HEK293 (cell line): ENCODE data around the gene UTP25.

ENCODE experiments used
- CTCF ChIA-PET: fragments of 350-600 bp; formaldehyde crosslinking; extraction: SDS; loops from one replicate; lab custom pipeline; 2021; ENCODE audit warnings: antibody characterized with exemption; lab: Yijun Ruan, JAX
- POLR2A ChIA-PET: fragments of 300-600 bp; formaldehyde crosslinking; extraction: SDS; loops from one replicate; lab custom pipeline; 2020; ENCODE audit warnings: antibody characterized with exemption, inconsistent platforms; lab: Yijun Ruan, JAX
- H3K27ac ChIP-seq: fragments of 200-500 bp; sonication (Bioruptor generic); 2 replicates; pipeline ENCODE4 v1.5.1; 2014; ENCODE audit warnings: low read depth, low read length, control low read depth, inconsistent platforms; ENCODE audit errors: extremely low read depth
- H3K36me3 ChIP-seq, 2 experiments: fragments of 200-500 bp in 1 of 2; sonication (Bioruptor generic) in 1 of 2; 1 replicate in 1 of 2; 2 replicates in 1 of 2; pipeline ENCODE4 v1.5.1; 2014 to 2017; ENCODE audit warnings: inconsistent platforms in 2 of 2, low read length in 2 of 2; ENCODE audit not compliant: control insufficient read depth in 2 of 2, insufficient read depth in 1 of 2
- H3K4me1 ChIP-seq: fragments of 200-500 bp; sonication (Bioruptor generic); 2 replicates; pipeline ENCODE4 v1.5.1; 2014; ENCODE audit warnings: mild to moderate bottlenecking, low read length, inconsistent platforms; ENCODE audit not compliant: control insufficient read depth, insufficient read depth
- H3K4me3 ChIP-seq: 2 replicates; pipeline ENCODE4 v1.5.1; 2011; ENCODE audit warnings: low read depth, mild to moderate bottlenecking, control low read depth, low read length, moderate library complexity
- H3K9me3 ChIP-seq: fragments of 200-500 bp; sonication (Bioruptor generic); 2 replicates; pipeline ENCODE4 v1.5.1; 2014; ENCODE audit warnings: low read depth, low read length, inconsistent platforms; ENCODE audit not compliant: control insufficient read depth, insufficient read depth
- AEBP2 ChIP-seq: fragments of 450-650 bp; formaldehyde crosslinking; IDR thresholded peaks from 2 replicates; pipeline ENCODE4 v1.5.1; 2016; ENCODE audit warnings: missing biosample characterization, missing genetic modification characterization, borderline replicate concordance
- BCL11A ChIP-seq: fragments of 450-650 bp; formaldehyde crosslinking; IDR thresholded peaks from 2 replicates; pipeline ENCODE4 v1.5.1; 2016; ENCODE audit warnings: low read depth, missing biosample characterization, missing genetic modification characterization
- GLI4 ChIP-seq: fragments of 450-650 bp; formaldehyde crosslinking; IDR thresholded peaks from 2 replicates; pipeline ENCODE4 v1.5.1; 2016; ENCODE audit warnings: missing biosample characterization, missing genetic modification characterization
- GLIS2 ChIP-seq: fragments of 450-650 bp; formaldehyde crosslinking; IDR thresholded peaks from 2 replicates; pipeline ENCODE4 v1.5.1; 2016; ENCODE audit warnings: missing biosample characterization, missing genetic modification characterization
- PRDM2 ChIP-seq: fragments of 450-650 bp; formaldehyde crosslinking; IDR thresholded peaks from 2 replicates; pipeline ENCODE4 v1.5.1; 2016; ENCODE audit warnings: missing biosample characterization, missing genetic modification characterization, borderline replicate concordance
- PRDM4 ChIP-seq: fragments of 450-650 bp; formaldehyde crosslinking; IDR thresholded peaks from 2 replicates; pipeline ENCODE4 v1.5.1; 2017; ENCODE audit warnings: missing biosample characterization, missing genetic modification characterization
- ZBTB20 ChIP-seq: fragments of 450-650 bp; formaldehyde crosslinking; IDR thresholded peaks from 2 replicates; pipeline ENCODE4 v1.5.1; 2016; ENCODE audit warnings: missing biosample characterization, missing genetic modification characterization
- ZBTB44 ChIP-seq: fragments of 450-650 bp; IDR thresholded peaks from 2 replicates; pipeline ENCODE4 v1.5.1; 2018; ENCODE audit warnings: missing biosample characterization, mild to moderate bottlenecking, missing genetic modification characterization
- ZNF23 ChIP-seq: fragments of 450-650 bp; formaldehyde crosslinking; IDR thresholded peaks from 2 replicates; pipeline ENCODE4 v1.5.1; 2016; ENCODE audit warnings: missing biosample characterization, missing genetic modification characterization, borderline replicate concordance
- ZNF37A ChIP-seq: fragments of 450-650 bp; IDR thresholded peaks from 2 replicates; pipeline ENCODE4 v1.5.1; 2018; ENCODE audit warnings: missing biosample characterization, missing genetic modification characterization
- ZNF449 ChIP-seq: fragments of 450-650 bp; formaldehyde crosslinking; IDR thresholded peaks from 2 replicates; pipeline ENCODE4 v1.5.1; 2017; ENCODE audit warnings: missing biosample characterization, mild to moderate bottlenecking, missing genetic modification characterization, moderate library complexity
- ZNF549 ChIP-seq: fragments of 450-650 bp; IDR thresholded peaks from 2 replicates; pipeline ENCODE4 v1.5.1; 2018; ENCODE audit warnings: missing biosample characterization, missing genetic modification characterization, mild to moderate bottlenecking, inconsistent platforms, moderate library complexity
- ZNF600 ChIP-seq: fragments of 450-650 bp; formaldehyde crosslinking; IDR thresholded peaks from 2 replicates; pipeline ENCODE4 v1.5.1; 2016; ENCODE audit warnings: missing biosample characterization, missing genetic modification characterization
- ZNF621 ChIP-seq: fragments of 450-650 bp; formaldehyde crosslinking; IDR thresholded peaks from 2 replicates; pipeline ENCODE4 v1.5.1; 2017; ENCODE audit warnings: missing biosample characterization, missing genetic modification characterization
- ZNF654 ChIP-seq: fragments of 450-650 bp; formaldehyde crosslinking; IDR thresholded peaks from 2 replicates; pipeline ENCODE4 v1.5.1; 2016; ENCODE audit warnings: low read depth, missing biosample characterization, missing genetic modification characterization
- ZNF664 ChIP-seq: fragments of 450-650 bp; formaldehyde crosslinking; IDR thresholded peaks from 2 replicates; pipeline ENCODE4 v1.5.1; 2016; ENCODE audit warnings: missing biosample characterization, missing genetic modification characterization
- ZNF677 ChIP-seq: fragments of 450-650 bp; IDR thresholded peaks from 2 replicates; pipeline ENCODE4 v1.5.0; 2018; ENCODE audit warnings: missing biosample characterization, mild to moderate bottlenecking, missing genetic modification characterization, moderate library complexity
- ZNF704 ChIP-seq: fragments of 450-650 bp; formaldehyde crosslinking; IDR thresholded peaks from 2 replicates; pipeline ENCODE4 v1.5.1; 2016; ENCODE audit warnings: missing biosample characterization, missing genetic modification characterization
- ZNF830 ChIP-seq: fragments of 450-650 bp; IDR thresholded peaks from 2 replicates; pipeline ENCODE4 v1.5.0; 2018; ENCODE audit warnings: missing biosample characterization, missing genetic modification characterization, low read depth, mild to moderate bottlenecking, moderate library complexity

The UTP25 gene

GRCh38 chr1:209783386-209783785 is 44.4 kb upstream of the UTP25 start (continued):
- TF ChIP-seq ZNF664 (tag by site-specific recombination) = no peak
- TF ChIP-seq, all 188 proteins: peak for 0

- Histone ChIP-seq H3K4me1 (no peaks in the 10 kb centered on the region), H3K27ac (peak within 1 kb of the TSS; percentile 14; the same call in 1 of the 2 replicates), H3K36me3 (peaks cover 0 to 24% of the 10 kb centered on the region in 2 experiments; a peak in 2 of 3 replicates), H3K9me3 (no peaks in the 10 kb centered on the region), H3K4me3 (peak within 1 kb of the TSS; percentile 74)
- ChIA-PET POLR2A (interaction anchor here (0.8 to 1.8 kb wide), 14 partner anchors 9 to 215 kb away, joined by 3 to 15 read pairs (median 8); partner anchors contain the start of genes CAMK1G, IRF6 and UTP25), CTCF (interaction anchor here (0.6 to 2.6 kb wide), 7 partner anchors 10 to 1563 kb away, joined by 3 to 16 read pairs (median 4); no protein-coding TSS in a partner anchor)
- no peak for TF ChIP-seq GLI4 (tag by site-specific recombination)
- no peak for TF ChIP-seq AEBP2 (tag by site-specific recombination)
- no peak for TF ChIP-seq PRDM2 (tag by site-specific recombination)
- no peak for TF ChIP-seq ZNF37A
- TF ChIP-seq ZBTB44 = no peak
- peak; percentile 57; the same call in 1 of the 2 replicates for TF ChIP-seq ZNF600 (tag by site-specific recombination)
- TF ChIP-seq ZNF449 (tag by site-specific recombination) = no peak; the same call in 1 of the 2 replicates
- TF ChIP-seq ZNF23 (tag by site-specific recombination) = no peak
- TF ChIP-seq GLIS2 (tag by site-specific recombination) = no peak
- no peak for TF ChIP-seq BCL11A
- no peak for TF ChIP-seq ZNF654 (tag by site-specific recombination)
- no peak for TF ChIP-seq ZNF830 (tag by site-specific recombination)
- no peak for TF ChIP-seq ZNF549 (tag by site-specific recombination)
- no peak for TF ChIP-seq ZNF621 (tag by site-specific recombination)
- no peak for TF ChIP-seq ZNF704 (tag by site-specific recombination)
- no peak for TF ChIP-seq ZNF677 (tag by site-specific recombination)
- TF ChIP-seq ZBTB20 (tag by site-specific recombination) = no peak
- no peak for TF ChIP-seq PRDM4 (tag by site-specific recombination)
These were observed 43.3 kb upstream of the UTP25 start, which contains the start of gene C1orf74 for GRCh38 chr1:209784265-209785169. Gene C1orf74 (minus strand): TSS chr1:209784559. CDS start chr1:209783634, 925 bp downstream.
